Cerebellar nuclear complex (tissue), 1 donor: Measurements from ENCODE around the gene GLCE.
"Not testable (repeated sequence)": the region's sequence is repeated elsewhere in the genome, so short reads cannot be mapped to it uniquely, and the experiment has no call there.

Source experiments
- DNase-seq, 2 experiments: peaks; one replicate each; lab custom pipeline; 2025; lab: John Stamatoyannopoulos, UW

GLCE gene

DNA sequence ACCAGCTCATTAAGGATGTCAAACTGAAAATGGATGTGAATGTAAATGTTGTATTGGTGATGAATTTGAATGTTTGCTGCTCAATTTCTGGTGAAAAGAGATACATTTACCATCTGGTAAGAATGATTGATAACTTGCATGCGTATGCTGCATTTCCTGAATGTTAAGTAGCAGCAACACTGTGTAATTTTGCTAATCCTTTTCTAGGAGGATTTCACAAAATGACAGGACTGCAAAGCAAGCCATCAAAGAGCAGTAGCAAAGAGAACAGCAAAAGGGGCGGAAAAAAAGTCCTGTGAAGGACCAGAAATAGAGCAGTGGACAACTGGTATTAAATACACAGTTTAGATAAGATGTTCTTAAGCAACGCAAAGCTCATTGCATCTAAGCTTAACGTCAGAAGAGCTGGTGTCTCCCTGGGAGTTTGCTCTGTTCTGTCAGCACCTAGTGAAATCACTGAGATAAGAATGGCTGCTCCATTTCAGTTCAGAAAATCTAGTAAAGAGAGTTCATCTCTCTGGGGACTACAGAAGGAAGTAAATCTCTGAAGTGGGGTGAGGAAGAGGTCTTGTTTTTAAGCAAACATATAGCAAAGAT, 114.7 kb downstream of the GLCE start:
- DNase-seq: no peak

DNA sequence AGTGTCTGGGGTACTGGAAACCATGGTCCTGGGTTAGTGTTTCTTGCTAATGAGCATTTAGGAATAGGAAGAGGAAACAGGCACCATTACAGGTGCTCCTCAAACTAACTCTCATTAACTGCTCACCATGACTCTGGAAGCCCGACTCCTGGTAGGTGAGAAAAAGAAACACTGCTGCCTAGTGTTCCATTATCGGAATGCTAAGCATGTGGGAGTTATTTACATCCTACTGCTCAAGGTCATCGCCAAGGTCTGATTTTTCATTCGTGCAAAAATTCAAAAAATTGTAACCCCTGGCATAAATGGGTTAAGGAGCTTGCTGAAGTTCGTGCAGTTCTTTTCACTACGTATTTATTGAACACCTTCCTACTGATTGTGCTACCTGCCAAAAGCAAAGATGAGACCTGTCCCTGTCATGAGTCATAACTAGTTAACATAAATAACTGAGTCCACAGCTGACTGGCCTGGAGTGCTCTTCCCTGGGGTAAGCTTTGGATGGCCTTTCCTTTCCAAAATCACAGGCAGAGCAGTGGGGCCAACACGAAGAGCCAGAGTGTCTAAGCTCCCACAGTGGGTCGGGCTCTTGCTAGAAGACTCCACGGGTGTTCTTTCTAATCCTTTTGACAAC, 115.6 kb downstream of the GLCE start:
- no peak for DNase-seq

DNA sequence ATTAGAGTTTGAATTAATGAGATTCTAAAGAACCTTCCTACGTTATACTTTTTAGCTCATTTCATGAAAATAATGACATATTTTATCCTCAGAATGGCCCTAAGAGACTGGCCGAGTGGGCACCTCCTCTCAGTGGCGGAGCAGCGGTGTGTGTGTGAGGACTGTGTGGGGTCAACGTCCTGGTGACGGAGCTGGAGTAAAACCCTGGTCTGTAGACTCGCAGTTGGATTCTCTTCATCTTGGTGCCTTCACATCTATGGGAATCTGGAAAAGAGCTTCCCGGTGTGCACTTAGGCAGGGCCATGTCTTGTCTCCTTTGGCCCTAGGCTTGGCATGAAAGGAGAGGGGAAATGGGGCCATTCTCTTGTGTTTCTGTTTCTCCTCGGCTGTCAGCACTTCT, 116.9 kb downstream of the GLCE start:
- DNase-seq: no peak

DNA sequence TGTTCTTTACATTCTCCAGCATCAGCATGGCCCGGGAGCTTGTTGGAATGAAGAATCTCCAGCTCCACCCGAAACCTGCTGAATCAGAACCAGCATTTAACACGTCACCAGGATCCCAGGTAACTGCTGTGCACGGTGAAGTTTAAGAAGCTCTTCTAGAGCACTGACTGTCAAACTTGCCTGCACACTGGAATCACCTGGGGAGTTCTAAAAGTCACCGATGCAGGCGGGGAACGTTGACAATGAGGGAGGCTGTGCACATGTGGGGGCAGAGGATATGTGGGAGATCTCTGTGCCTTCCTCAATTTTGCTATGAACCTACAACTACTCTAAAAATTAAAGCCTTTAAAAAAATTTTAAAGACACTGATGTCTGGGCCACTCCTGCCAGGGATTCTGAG, 119.2 kb downstream of the GLCE start:
- DNase-seq: no peak

DNA sequence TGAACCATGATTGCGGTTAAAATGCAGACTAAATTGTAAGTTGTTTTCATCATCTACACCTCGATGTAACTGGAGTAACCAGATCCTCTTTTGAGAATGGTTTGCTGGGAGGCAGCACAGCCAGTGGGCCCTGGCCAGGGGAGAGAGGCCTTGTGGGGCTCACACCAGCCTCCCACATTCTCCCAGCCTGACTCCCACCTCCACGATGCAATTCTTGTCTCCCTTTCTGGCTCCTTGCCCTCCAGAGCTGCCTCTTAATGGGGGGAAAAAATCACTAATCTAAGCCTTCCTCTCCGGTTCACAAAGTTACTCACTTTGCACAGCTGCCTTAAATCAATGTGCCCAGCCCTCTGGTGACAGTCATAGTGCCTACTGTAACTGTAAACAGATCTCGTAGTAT, 120.3 kb downstream of the GLCE start:
- DNase-seq: no peak

DNA sequence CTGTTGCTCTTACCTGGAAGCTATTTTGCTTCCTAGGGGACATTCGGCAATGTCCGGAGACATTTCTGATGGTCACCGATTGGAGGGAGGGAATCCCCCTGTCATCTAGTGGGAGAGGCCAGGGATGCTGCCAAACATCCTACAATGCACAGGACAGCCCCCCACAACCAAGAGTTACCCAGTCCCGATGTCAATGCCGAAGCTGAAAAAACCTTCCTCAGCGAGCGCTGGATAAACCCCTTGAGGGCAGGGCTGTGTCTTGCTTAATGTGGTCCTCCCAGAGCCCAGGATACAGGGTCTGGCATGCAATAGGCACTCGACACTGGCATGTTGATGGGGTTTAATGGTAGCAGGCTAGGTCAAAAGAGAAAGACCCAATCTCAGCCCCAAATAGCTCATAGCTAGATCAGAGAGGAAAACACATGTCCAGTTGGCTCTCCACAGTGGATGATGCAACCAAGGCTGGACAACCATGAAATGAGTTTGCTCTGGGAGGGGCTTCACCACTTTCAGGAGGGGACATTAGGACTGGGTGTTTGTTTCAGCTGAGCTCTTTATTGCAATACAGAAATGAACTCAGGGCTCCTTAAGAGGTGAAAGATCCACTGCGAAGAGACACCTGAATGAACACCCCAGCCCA, 121.8 kb downstream of the GLCE start:
- no peak for DNase-seq

DNA sequence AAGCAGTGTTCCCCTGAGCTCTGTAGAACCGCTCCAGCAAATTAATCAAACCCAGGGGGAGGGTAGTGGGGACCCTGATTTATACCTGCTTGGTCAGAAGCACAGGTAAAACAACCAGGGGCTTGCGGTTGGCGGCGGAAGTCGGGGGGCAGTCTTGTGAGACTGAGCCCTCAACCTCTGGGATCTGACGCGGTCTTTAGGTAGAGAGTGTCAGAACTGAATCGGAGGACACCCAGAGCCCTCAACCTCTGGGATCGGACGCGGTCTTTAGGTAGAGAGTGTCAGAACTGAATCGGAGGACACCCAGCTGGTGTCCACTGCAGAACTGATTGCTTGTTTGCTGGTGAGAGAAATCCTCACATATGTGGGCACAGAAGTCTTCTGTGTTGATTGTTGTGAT, 125.4 kb downstream of the GLCE start:
- DNase-seq: no peak

DNA sequence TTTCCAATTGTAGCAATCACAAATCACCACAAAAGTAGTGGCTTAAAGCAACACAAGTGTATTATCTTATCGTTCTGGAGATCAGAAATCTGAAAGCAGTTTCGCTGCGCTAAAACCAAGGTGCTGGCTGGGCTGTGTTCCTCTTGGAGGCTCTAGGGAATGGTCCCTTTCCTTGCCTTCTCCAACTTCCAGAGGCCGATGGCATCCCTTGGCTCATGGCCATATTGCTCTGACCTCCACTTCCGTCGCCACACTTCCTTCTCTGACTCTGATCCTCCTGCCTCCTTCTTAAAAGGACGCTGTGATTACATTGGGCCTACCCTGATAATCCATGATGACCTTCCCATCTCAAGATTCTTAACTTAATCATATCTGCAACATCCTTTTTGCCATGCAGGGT, 127.6 kb downstream of the GLCE start:
- no peak for DNase-seq

DNA sequence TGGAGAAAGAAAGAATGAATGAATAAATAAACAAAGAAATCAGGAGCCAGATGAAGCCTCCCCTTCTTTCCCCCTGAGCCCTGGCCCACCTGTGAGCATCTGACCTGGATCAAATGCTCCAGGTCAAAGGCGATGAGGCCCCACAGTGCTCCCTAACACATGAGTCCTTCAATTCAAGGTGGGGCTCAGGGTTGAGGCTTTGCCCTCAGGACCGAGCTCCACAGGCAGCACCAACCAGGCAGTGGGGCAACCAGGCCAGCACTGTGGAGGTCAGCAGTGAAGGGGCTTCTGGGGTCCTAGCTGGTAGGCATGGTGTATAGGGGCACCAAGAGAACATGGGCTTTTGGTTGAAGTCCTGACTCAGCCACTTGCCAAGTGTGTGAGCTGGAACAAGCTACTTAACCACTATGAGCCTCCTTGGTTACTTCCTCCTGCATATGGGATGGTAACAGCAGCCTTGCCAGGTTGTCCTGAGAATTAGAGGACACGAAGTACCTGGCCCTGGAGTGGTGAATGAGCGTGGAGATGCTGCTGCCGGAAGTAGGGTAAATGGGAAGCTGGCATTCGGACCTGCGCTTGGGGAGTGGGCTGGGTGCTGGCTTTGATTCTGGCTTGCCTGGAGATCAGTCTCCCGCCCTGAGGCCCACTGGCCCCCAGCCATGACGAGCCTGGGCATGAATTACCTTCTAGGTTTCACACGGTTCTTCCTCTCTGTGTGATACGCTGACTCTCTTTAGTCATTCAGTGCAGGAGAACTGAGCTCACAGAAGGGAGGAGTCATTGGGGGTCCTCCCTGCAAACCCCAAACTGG, 128.3 kb downstream of the GLCE start:
- DNase-seq: no peak

DNA sequence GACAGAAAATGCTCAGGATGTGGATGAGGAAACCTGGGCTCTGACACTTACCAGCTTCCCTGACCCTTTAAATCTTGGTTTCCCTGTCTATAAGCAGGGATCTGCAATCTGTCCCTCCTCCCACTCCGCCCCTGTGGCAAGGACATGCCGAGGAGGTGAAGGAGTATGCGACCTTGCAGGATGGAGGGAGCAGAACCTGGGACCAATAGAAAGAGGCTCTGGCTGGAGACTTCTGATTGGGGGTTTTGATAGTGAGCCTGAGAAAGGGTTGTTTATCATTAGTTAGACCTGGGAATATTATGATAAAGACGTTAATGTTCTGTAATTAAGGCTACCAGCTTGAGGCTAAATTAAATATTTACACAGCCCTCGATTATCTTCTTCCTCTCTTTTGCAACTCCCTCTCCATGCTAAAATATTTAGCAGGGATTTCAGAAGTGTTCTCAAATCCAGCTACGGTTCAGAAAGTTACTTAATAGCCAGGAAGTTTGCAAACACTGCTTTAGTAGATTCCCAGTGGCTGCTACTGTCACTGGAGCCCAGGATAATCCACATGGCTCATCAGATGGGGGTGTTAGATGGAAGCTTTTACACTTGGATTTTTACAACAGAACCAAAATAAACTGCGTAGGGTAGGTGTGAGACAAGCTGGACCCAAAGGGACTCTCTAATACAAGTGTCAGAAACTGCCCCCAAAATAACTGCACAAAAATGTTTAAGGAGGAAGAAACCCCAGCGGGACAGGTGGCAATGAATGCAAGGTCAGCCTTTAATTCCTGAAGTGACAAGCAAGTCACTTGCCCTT, 129.1 kb downstream of the GLCE start:
- no peak for DNase-seq

DNA sequence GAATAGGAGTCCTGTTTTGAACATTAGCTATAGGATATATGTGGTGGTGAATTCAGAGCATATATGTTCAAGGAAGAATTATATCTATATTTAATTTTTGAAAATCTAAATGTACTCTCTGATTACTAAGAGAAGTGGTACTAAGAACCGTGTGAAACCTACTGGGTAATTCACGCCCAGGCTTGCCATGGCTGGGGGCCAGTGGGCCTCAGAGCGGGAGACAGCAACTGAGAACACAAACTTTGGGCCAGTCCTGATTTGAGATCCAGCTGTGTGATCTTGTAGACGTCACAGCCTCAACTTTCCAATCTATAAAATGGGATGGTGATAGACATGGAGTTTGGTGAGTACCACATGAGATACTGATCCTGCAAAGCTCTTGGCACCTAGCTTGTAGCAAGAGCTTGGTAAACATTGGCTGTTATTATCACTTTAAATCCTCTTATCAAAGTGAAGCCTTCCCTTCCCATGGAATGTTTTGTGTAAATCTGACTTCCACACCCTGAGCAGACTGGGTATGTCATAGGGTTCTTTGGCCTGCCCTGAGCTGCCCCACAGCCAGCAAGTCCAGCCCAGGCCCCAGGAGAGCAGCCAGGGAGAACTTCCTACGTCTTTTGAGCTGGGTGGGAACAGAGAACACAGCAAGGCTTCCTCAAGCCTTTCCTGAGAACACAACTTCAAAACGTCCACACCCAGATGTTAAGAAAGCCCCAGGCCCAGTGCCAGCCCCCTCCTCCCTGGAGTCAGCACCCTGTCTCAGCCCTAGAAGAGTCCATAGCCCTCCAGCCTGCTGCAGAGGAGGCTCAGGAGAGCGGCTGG, 130.1 kb downstream of the GLCE start:
- no peak for DNase-seq

DNA sequence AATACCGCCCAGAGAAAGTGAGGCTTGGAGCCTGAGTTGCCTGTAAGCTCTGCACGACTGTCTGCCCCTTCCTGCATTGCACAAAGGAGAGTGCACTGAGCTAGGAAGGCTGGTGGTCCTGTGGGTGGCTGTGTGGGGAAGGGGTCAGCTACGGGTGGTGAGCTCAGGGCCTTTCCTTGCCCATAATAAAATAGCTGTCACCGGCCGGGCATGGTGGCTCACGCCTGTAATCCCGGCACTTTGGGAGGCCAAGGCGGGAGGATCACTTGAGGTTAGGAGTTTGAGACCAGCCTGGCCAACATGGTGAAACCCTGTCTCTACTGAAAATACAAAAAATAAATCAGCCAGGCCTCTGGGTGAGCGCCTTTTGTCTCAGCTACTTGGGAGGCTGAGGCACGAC, 131.2 kb downstream of the GLCE start:
- not testable (repeated sequence) for DNase-seq

DNA sequence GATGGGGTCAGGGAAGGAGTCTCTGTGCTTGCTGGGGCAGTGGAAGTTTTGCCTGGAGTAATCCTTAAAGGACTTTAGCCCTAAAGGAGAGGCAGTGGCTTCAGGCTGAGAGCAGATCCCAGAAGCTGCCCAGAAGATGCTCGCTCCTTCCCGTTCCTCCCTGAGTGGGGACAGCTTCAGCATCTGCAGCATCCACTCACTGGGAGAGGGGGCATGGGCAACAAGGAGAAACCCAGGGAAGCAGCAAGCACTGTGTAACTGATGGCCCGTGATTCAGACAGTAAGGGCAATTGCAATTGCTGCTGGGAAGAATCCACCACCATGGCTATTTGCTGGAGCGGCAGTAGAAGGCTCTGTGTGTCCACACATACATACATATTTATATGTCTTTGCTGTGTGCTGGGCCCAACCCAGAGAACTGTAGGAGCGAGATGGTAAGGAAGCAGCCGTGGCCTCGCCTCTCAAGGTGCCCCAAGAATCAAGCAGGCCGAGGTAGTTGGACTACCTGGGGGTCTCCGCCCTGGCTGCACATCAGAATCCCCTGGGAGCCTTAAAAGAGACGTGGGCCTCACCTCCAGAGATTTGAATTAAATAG, 132.5 kb downstream of the GLCE start:
- no peak for DNase-seq

DNA sequence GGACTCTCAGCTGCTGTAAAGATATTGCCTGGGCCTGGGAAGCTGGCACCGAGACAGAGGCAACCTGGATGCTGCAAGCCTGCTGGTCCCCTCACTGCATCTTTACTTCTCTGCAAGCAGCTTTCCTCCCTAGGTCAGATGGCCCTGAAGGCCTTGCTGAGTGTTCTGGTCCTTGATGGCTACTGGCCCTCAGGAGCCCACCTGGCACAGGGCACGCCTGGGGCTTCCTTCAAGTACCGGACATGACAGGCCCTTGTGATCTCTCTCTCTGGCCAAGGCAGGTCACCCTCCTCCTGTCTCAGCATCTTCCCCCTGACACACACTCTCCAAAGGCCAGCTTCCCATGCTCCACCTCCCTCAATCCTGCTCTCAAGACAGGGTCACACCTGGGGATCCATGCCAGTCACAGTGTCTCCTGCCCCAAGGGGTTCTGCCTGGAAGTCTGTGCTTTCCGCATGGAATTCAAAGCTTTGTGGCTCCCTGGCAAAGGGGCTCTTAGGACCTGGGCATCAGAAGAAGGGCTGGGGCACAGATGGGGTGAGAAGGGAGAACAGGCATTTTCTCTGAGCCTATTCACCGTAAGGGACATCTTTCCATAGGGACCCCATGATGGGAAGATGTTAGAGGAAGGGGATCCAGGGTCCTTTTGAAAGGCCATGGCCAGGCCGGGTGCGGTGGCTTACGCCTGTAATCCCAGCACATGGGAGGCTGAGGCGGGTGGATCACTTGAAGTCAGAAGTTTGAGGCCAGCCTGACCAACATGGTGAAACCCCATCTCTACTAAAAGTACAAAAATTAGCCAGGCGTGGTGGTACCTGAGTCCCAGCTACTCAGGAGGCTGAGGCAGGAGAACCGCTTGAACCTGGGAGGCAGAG, 133.5 kb downstream of the GLCE start:
- DNase-seq: no peak

DNA sequence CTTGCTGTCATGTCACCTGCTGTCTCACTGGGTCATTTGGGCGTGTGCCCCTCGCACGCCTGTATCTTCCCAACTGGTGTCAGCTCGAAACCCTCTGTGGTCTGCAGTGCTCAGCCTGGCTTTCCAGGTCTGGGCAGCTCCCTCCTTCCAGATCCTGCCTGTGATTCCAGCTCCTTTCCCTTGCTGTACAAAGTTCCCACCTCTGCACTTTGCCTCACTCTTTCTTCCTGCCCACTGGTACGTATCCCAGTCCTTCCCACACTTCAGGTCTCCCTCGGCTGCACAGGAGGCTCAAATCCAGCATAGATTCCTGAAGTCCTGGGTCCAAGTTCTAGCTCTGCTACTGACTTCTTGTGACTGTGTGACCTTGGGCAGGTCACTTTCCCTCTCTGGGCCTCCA, 136.2 kb downstream of the GLCE start:
- no peak for DNase-seq

DNA sequence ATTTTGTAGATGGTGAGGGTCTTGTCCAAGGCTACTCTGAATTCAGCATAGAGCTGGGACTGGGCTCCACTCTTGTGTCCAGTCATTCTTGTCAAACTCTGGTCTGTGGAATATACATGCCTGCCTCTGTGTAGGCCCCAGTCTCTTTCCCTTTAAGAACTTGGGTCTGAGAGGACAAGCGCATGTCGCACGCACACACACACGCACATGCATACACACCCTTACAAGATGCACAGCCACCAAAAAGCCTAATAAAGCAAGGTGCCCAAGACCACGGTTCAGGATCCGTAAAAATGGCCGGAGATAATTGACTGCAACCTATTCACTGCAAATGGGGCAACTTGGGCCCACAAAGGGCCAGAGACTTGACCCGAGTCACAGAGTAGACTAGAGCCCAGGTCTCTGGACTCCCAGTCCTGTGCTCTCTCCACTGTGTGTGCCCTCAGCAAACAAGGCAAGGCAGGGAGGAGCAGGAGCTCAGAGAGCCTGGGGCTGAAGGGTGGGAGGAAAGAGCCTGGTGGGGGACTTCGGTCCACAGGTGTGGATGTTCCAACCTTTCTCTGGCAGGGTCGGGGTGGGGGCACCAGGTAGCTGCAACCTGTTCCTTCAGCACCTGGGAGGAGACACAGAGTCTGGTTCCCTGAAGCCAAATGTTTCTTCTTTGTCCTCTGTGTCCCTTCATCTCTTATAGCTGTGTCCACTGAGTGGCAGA, 137.4 kb downstream of the GLCE start:
- no peak for DNase-seq

DNA sequence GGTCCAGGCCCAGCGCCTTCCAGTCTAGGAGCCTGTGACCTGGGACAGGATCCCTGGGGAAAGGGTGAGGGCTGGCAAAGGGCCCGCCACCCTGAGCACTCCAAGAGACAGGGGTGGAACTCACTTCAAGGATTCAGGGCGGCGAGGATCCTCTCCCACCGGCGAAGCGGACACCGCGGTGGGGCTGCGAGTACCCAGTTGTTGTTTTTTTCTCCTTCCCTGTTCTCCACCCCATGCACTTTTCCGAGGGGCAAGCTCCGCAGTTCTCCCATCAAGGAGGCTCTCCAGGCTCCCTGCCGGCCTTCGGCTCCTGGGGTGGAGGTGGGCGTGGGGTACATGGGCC, 137.9 kb downstream of the GLCE start:
- no peak for DNase-seq

DNA sequence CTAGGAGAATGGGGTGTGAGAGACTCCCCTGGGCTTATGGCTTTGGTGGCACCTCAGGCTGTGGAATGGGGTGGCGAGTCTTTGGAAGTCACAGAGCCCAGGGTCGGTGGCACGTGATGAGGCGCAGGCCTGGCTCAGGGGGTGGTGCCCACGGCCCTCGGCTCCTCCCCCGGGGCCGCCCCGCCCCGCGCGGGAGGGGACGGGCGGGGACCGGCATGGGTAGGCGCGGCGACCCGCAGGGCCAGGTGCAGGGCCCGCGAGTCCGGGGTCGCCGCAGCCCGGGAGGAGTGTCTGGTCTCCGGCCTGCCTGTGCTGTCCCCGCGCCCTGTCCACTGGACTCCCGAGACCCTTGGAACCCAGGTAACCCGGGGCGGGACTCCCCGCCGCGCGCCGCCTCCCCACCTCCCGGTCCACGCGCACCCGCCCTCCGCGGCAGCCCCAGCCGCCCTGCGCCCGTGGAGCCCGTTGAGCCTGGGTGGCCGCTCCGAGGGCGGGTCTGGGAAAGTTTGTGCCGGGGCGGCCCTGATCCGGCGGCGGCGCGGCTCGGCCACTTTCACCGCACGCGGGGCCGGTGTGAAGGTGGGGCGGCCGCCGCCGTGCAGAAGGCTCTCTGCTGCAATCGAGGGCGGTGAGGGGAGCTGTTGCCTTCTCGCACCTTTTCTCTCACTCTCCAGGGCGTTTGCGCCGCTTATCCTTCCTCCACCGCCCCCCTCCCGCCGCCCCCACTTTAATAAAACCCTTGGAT, 138.4 kb downstream of the GLCE start, which contains the start of gene PAQR5:
Gene PAQR5 (plus strand): TSS at position 216 of the 745 bp plus-strand sequence. CDS start 61,169 bp downstream, outside the sequence.
- no peak for DNase-seq
